A549 (cell line): ENCODE measurements around the gene SHOC1.

Source experiments
- CBX8 ChIP-seq: fragments of 200-600 bp; sonication (generic); IDR thresholded peaks from 2 replicates; pipeline ENCODE4 v1.6.1; 2016
- CEBPB ChIP-seq, 2 experiments: fragments of >200 bp in 1 of 2; sonication (Bioruptor Twin) in 1 of 2; formaldehyde crosslinking in 1 of 2; IDR thresholded peaks; 2 replicates each; pipeline ENCODE4 v1.6.1; 2012 to 2016
- EP300 ChIP-seq, 2 experiments: fragments of >200 bp; sonication (Bioruptor Twin); formaldehyde crosslinking; IDR thresholded peaks; 2 replicates in 1 of 2; 3 replicates in 1 of 2; pipeline ENCODE4 v1.6.1; 2016 to 2017
- KDM5A ChIP-seq: fragments of 200-600 bp; sonication (generic); IDR thresholded peaks from 2 replicates; pipeline ENCODE4 v1.6.1; 2016; ENCODE audit warnings: antibody characterized with exemption, mild to moderate bottlenecking
- PBX3 ChIP-seq: IDR thresholded peaks from 2 replicates; pipeline ENCODE4 v1.6.1; 2012
- POLR2A ChIP-seq: IDR thresholded peaks from 2 replicates; pipeline ENCODE4 v1.6.1; 2012; ENCODE audit warnings: mild to moderate bottlenecking, low read length
- RNF2 ChIP-seq: fragments of 200-600 bp; sonication (generic); IDR thresholded peaks from 2 replicates; pipeline ENCODE4 v1.6.1; 2016; ENCODE audit warnings: low read depth, mild to moderate bottlenecking, antibody characterized with exemption, moderate library complexity, borderline replicate concordance
- TF ChIP-seq, protein P1 (sequence below): fragments of >200 bp; sonication (Bioruptor Twin); formaldehyde crosslinking; IDR thresholded peaks from 3 replicates; pipeline ENCODE4 v1.5.1; 2016

DNA sequence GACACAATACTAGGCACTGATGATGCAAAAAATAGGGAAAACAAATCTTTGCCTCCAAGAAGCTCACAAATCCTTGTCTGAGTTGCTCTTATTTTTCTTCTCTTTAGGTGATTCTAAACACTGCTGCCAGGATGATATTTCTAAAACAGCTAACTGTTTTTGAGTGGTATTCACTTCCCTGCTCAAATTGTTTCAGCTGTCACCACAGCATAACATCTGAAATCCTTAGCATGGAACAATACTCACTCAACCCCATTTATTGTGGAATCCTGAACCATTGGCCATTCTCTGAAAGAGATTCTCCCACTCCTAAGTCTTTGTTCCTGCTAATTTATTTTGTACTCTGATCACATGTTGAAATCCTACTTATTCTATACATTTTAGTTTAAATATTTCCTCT lies 4.8 kb upstream of the SHOC1 start:
- TF ChIP-seq, protein P1, sequence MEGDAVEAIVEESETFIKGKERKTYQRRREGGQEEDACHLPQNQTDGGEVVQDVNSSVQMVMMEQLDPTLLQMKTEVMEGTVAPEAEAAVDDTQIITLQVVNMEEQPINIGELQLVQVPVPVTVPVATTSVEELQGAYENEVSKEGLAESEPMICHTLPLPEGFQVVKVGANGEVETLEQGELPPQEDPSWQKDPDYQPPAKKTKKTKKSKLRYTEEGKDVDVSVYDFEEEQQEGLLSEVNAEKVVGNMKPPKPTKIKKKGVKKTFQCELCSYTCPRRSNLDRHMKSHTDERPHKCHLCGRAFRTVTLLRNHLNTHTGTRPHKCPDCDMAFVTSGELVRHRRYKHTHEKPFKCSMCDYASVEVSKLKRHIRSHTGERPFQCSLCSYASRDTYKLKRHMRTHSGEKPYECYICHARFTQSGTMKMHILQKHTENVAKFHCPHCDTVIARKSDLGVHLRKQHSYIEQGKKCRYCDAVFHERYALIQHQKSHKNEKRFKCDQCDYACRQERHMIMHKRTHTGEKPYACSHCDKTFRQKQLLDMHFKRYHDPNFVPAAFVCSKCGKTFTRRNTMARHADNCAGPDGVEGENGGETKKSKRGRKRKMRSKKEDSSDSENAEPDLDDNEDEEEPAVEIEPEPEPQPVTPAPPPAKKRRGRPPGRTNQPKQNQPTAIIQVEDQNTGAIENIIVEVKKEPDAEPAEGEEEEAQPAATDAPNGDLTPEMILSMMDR = no peak
- TF ChIP-seq EP300 (IDR thresholded peaks at IDR 0.05) (no peak), CEBPB (IDR thresholded peaks at IDR 0.05) (no peak), RNF2 (no peak), CBX8 (no peak), KDM5A (no peak), PBX3 (no peak), POLR2A (no peak)
